NCI-H2196 treated with DMSO at 0.1 percent for 48 hours (cell line): Measurements from ENCODE around the gene FOXN4.

Experiments used
- DNase-seq: peaks from one replicate; lab custom pipeline; 2025; ENCODE audit not compliant: unreplicated experiment; lab: John Stamatoyannopoulos, UW

FOXN4 gene

GRCh38 chr12:109305547-109305946 lies 3.5 kb downstream of the FOXN4 start:
- DNase-seq = no peak

- DNase-seq = no peak
Observed at GRCh38 chr12:109304485-109304884, 4.6 kb downstream of the FOXN4 start.

- no peak for DNase-seq
Observed at GRCh38 chr12:109302770-109303169, 6.3 kb downstream of the FOXN4 start.

GRCh38 chr12:109302358-109302757 lies 6.7 kb downstream of the FOXN4 start:
- DNase-seq = no peak

- no peak for DNase-seq
Observed at GRCh38 chr12:109301643-109302168, 7.4 kb downstream of the FOXN4 start.

- DNase-seq = no peak
Observed at GRCh38 chr12:109299849-109300248, 9.2 kb downstream of the FOXN4 start.

GRCh38 chr12:109296431-109296830 lies 12.7 kb downstream of the FOXN4 start:
- DNase-seq = no peak

GRCh38 chr12:109295764-109296425 lies 13.2 kb downstream of the FOXN4 start:
- no peak for DNase-seq

- DNase-seq = no peak
Observed at GRCh38 chr12:109294286-109294796, 14.7 kb downstream of the FOXN4 start.

- no peak for DNase-seq
Observed at GRCh38 chr12:109293106-109293505, 16.0 kb downstream of the FOXN4 start.

GRCh38 chr12:109292342-109292711 lies 16.8 kb downstream of the FOXN4 start:
- DNase-seq = no peak

- DNase-seq = peak; percentile 98
Observed at GRCh38 chr12:109291521-109292341, 17.4 kb downstream of the FOXN4 start.

- DNase-seq = no peak
Observed at GRCh38 chr12:109291117-109291516, 18.0 kb downstream of the FOXN4 start.

GRCh38 chr12:109290061-109290460 lies 19.0 kb downstream of the FOXN4 start:
- no peak for DNase-seq

GRCh38 chr12:109289551-109289950 lies 19.5 kb downstream of the FOXN4 start:
- no peak for DNase-seq

- DNase-seq = no peak
Observed at GRCh38 chr12:109289004-109289403, 20.1 kb downstream of the FOXN4 start.

GRCh38 chr12:109288571-109288970 lies 20.5 kb downstream of the FOXN4 start:
- no peak for DNase-seq

- DNase-seq = no peak
Observed at GRCh38 chr12:109287811-109288469, 21.1 kb downstream of the FOXN4 start.

GRCh38 chr12:109287181-109287580 lies 21.9 kb downstream of the FOXN4 start:
- no peak for DNase-seq

- no peak for DNase-seq
Observed at GRCh38 chr12:109286652-109287051, 22.4 kb downstream of the FOXN4 start.

GRCh38 chr12:109286252-109286651 lies 22.8 kb downstream of the FOXN4 start:
- DNase-seq = no peak

GRCh38 chr12:109284392-109284791 lies 24.7 kb downstream of the FOXN4 start:
- DNase-seq = no peak
